NCI-H146 treated with DMSO at 0.1 percent for 48 hours (cell line): Measurements from ENCODE around the gene CERK.
A peak's percentile ranks its signal among the peaks of the same experiment; 100 is the strongest.

ENCODE experiments used
- DNase-seq: peaks from one replicate; lab custom pipeline; 2025; ENCODE audit not compliant: unreplicated experiment; lab: John Stamatoyannopoulos, UW

The CERK gene

GRCh38 chr22:46678785-46679700, 59.0 kb downstream of the CERK start:
- no peak for DNase-seq

- no peak for DNase-seq
Observed at GRCh38 chr22:46678003-46678657, 59.9 kb downstream of the CERK start.

- no peak for DNase-seq
Observed at GRCh38 chr22:46677323-46678002, 60.6 kb downstream of the CERK start.

GRCh38 chr22:46676881-46677280, 61.2 kb downstream of the CERK start:
- DNase-seq: no peak

- no peak for DNase-seq
Observed at GRCh38 chr22:46676479-46676878, 61.6 kb downstream of the CERK start.

- DNase-seq: no peak
Observed at GRCh38 chr22:46675938-46676337, 62.1 kb downstream of the CERK start.

GRCh38 chr22:46675479-46675878, 62.6 kb downstream of the CERK start:
- no peak for DNase-seq

- no peak for DNase-seq
Observed at GRCh38 chr22:46674906-46675305, 63.1 kb downstream of the CERK start.

- DNase-seq: no peak
Observed at GRCh38 chr22:46674367-46674781, 63.7 kb downstream of the CERK start.

GRCh38 chr22:46673662-46674236, 64.3 kb downstream of the CERK start:
- peak; percentile 24 for DNase-seq

- DNase-seq: no peak
Observed at GRCh38 chr22:46673205-46673604, 64.8 kb downstream of the CERK start.

GRCh38 chr22:46672731-46673130, 65.3 kb downstream of the CERK start:
- DNase-seq: no peak

GRCh38 chr22:46671824-46672432, 66.1 kb downstream of the CERK start:
- DNase-seq: no peak

GRCh38 chr22:46669201-46669600, 68.9 kb downstream of the CERK start:
- DNase-seq: no peak

GRCh38 chr22:46668116-46668515, 69.9 kb downstream of the CERK start:
- no peak for DNase-seq

GRCh38 chr22:46667245-46667623, 70.8 kb downstream of the CERK start:
- no peak for DNase-seq

- no peak for DNase-seq
Observed at GRCh38 chr22:46666577-46667244, 71.3 kb downstream of the CERK start.

- DNase-seq: no peak
Observed at GRCh38 chr22:46665751-46666280, 72.2 kb downstream of the CERK start.

GRCh38 chr22:46665151-46665695, 72.8 kb downstream of the CERK start:
- DNase-seq: no peak

- no peak for DNase-seq
Observed at GRCh38 chr22:46664301-46664855, 73.7 kb downstream of the CERK start.
